IPS-NIHi11 (cell line): ENCODE measurements around the gene C10orf67.
"Not testable (repeated sequence)": the region's sequence is repeated elsewhere in the genome, so short reads cannot be mapped to it uniquely, and the experiment has no call there.

Experiments
- DNase-seq: peaks from one replicate; pipeline ENCODE4 v3.0.0; 2012; ENCODE audit warnings: mixed read lengths, low spot score

C10orf67 gene

GRCh38 chr10:23324351-23324750, 20.2 kb downstream of the C10orf67 start:
- DNase-seq, result no peak

- DNase-seq, result no peak
These were observed 22.5 kb downstream of the C10orf67 start for GRCh38 chr10:23322082-23322481.

- no peak for DNase-seq
These were observed 24.8 kb downstream of the C10orf67 start for GRCh38 chr10:23319835-23320234.

GRCh38 chr10:23318359-23318758, 26.2 kb downstream of the C10orf67 start:
- no peak for DNase-seq

- DNase-seq, result no peak
These were observed 27.2 kb downstream of the C10orf67 start for GRCh38 chr10:23317416-23317815.

GRCh38 chr10:23316406-23316805, 28.2 kb downstream of the C10orf67 start:
- no peak for DNase-seq

- DNase-seq, result no peak
These were observed 28.6 kb downstream of the C10orf67 start for GRCh38 chr10:23315966-23316365.

GRCh38 chr10:23314835-23315239, 29.8 kb downstream of the C10orf67 start:
- DNase-seq, result peak; percentile 22

GRCh38 chr10:23311034-23311433, 33.6 kb downstream of the C10orf67 start:
- no peak for DNase-seq

GRCh38 chr10:23310404-23310803, 34.2 kb downstream of the C10orf67 start:
- DNase-seq, result no peak

GRCh38 chr10:23299961-23300360, 44.6 kb downstream of the C10orf67 start:
- DNase-seq, result not testable (repeated sequence)

- DNase-seq, result no peak
These were observed 49.9 kb downstream of the C10orf67 start for GRCh38 chr10:23294638-23295247.

GRCh38 chr10:23293973-23294590, 50.5 kb downstream of the C10orf67 start:
- DNase-seq, result no peak

GRCh38 chr10:23293145-23293724, 51.4 kb downstream of the C10orf67 start:
- peak; percentile 54 for DNase-seq

GRCh38 chr10:23291551-23292334, 52.9 kb downstream of the C10orf67 start:
- DNase-seq, result no peak

GRCh38 chr10:23284674-23285335, 59.8 kb downstream of the C10orf67 start:
- no peak for DNase-seq

GRCh38 chr10:23284155-23284554, 60.4 kb downstream of the C10orf67 start:
- DNase-seq, result no peak

GRCh38 chr10:23283680-23284079, 60.9 kb downstream of the C10orf67 start:
- no peak for DNase-seq

- DNase-seq, result no peak
These were observed 63.6 kb downstream of the C10orf67 start for GRCh38 chr10:23281044-23281433.

- peak; percentile 45 for DNase-seq
These were observed 64.1 kb downstream of the C10orf67 start for GRCh38 chr10:23280419-23281043.

- DNase-seq, result no peak
These were observed 69.2 kb downstream of the C10orf67 start for GRCh38 chr10:23275355-23275754.

- DNase-seq, result not testable (repeated sequence)
These were observed 70.4 kb downstream of the C10orf67 start for GRCh38 chr10:23274179-23274578.
